GM19035 (cell line): ENCODE results near the gene SCARB1.

ENCODE experiments used
- ATAC-seq: cut with Tn5 transposase; IDR thresholded peaks from one replicate; pipeline ENCODE4 v1.9.1; 2021; ENCODE audit not compliant: unreplicated experiment

The SCARB1 gene

DNA sequence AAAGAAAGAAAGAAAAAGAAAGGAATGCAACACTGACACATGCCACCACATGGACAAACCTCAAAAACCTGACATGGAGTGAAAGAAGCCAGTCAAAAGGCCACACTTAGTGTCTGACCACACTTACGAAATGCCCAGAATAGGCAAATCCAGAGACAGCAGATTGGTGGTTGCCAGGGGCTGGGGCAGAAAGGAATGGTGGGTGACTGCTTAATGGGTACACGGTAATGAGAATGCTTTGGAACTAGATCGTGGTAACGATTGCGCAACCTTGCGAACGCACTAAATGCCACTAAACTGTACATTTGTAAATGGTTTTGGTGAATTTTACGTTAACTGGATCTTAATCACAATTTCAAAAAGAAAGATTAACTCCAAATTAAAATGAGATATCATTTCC lies 39.5 kb downstream of the SCARB1 start:
- no peak for ATAC-seq

DNA sequence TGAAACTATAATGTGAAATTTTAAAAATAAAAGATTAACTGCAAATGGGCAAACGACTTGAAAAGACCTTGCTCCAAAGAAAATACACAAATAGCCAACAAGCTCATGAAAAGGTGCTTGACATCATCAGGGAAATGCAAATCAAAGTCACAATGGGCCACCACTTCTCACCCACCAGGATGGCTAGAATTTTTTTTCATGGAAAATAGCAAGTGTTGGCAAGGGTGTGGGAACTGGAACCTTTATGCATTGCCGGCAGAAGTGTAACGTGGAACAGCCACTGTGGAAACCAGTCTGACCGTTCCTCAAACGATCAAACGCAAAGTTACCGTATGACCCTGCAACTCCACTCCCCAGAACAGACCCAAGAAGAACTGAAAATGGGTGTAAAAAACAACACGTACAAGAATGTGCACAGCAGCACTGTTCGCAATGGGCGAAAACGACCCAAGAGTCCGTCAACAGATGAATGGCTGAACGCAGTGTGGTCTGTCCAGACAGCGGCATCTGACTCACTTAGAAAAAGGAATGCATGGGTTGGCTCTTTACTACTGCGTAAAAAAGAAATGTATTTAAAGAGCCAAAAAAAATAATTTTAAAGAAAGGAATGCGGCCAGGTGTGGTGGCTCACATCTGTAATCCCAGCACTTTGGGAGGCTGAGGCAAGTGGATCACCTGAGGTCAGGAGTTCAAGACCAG lies 40.2 kb downstream of the SCARB1 start:
- ATAC-seq = no peak

- no peak for ATAC-seq
Observed at GRCh38 chr12:124822218-124822617, 41.4 kb downstream of the SCARB1 start.

DNA sequence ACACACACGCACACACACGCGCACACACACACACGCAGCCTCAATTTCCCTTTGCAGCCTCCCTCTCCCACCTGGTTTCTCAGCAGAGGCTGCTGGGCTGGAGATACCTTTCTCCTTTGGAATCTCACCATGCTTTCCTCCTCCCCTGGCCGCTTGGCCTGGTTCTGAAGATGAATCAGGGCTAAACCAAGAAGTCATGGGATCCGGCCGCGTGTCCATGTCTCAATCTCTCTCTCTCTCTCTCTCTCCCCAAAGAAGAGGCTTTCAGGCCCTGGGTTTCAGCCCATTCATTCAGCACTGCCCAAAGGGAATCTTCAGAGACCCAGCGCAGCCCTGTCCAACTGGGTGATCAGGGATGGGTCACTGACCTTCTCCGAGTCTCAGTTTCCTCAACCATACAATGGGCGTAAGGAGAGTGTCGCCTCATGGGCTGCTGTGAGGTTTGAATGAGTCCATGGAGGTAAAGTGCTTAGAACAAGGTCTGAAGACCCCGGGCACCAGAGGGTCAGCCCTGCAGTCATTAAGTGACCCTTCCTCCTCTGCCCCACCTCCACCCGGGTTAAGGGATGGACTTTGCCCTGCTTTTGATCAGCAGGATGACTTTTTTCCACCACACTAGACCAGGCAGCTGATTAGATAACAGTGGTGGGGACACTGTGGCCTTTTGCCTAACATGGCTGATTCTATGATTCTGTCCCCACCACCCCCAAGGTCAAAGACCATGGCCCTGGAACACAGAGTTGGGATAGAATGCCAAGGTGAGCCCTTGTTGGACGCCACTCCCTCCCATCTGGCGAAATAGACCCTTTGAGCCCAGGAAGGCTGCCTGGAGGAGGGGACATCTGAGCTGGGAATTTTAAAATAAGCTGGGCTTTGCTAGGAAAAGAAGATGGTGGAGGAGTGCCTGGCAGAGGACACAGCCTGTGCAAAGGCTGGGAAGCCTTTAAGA lies 42.1 kb downstream of the SCARB1 start:
- no peak for ATAC-seq

GRCh38 chr12:124820199-124820598 lies 43.5 kb downstream of the SCARB1 start:
- no peak for ATAC-seq

- no peak for ATAC-seq
Observed at GRCh38 chr12:124819525-124819924, 44.1 kb downstream of the SCARB1 start.

GRCh38 chr12:124819080-124819479 lies 44.6 kb downstream of the SCARB1 start:
- no peak for ATAC-seq

GRCh38 chr12:124817076-124818000 lies 46.3 kb downstream of the SCARB1 start:
- no peak for ATAC-seq

DNA sequence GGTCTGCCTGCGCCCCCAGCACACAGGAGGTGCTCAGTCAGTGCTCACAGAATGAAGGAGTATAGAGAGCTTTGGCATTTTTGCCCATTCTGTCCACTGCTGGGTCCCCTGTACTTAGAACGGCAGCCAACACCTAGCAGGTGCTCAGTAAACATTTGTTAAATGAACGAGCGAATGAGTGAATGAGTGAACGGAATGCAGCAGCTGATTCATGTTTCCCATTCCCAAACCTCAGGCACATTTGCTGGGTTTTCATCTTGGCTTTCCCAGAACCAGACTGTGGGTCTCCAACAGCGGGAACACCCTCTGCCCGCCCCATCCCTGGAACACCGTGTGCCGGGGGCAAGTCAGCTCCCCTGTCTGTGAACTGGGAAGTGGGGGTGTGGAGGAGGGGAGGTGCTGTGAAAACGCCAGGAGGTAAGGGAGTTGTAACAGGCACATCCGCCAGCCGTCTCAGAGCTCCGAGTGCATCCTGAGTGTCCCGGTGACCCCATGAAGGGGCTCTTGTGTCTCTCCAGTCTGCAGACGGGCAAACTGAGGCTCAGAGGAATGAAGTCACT lies 47.3 kb downstream of the SCARB1 start:
- no peak for ATAC-seq

DNA sequence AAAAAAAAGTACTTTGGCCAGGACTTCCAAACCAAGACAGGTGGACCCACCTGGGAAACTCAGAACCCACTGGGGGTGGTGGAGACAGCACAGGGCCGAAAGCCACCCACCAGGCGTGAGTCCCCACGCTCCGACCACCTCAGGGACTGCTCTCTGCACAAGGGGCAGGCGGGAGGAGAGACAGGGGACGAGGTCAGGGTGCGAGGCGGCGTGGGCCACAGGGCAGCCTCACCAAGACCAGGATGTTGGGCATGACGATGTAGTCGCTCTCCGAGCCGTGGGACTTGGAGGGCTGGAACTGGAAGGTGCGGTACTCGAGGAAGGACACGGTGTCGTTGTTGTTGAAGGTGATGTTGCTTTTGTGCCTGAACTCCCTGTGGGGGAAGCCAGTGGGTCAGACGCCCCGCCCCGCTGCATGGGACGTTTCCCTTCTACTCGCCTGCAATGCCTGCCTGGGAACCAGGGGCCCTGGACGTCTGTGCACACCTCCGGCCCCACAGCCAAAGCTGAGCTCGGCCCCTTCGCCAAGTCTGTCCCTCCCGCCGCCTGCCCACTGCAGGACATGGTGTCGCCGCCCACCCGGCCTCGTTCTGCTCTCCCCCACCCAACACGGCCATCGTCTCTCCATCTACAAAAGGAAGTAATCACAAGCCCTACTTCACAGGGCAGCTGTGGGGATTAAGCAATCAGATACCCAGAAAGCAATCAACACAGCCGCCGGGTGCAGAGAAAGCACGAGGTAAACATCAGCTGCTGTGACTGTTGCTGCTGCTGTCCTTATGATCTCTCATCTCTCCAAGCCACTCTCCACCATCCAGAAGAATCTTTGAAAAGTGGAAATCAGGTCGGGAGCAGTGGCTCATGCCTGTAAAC lies 48.7 kb downstream of the SCARB1 start:
- no peak for ATAC-seq

GRCh38 chr12:124813782-124814181 lies 49.9 kb downstream of the SCARB1 start:
- no peak for ATAC-seq

- no peak for ATAC-seq
Observed at GRCh38 chr12:124812979-124813378, 50.7 kb downstream of the SCARB1 start.

DNA sequence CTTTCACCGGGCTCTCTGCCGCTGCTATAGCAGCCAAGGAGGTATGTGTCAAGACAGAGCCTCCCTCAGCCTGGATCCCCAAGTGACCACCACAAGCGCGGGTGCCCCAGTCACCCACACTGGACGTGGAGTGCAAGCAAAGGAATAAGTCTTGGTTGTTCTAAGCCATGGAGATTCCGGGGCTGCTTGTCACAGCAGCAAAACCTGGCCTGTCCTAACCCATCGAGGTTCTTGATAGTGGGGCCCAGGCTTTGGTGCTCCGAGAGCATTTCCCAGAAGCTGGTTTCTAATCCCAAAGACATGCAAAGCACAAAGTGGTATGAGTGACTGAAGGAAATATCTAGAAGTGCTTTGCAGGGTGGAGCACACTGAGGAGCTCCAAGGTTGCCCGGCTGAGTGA lies 51.3 kb downstream of the SCARB1 start:
- no peak for ATAC-seq

DNA sequence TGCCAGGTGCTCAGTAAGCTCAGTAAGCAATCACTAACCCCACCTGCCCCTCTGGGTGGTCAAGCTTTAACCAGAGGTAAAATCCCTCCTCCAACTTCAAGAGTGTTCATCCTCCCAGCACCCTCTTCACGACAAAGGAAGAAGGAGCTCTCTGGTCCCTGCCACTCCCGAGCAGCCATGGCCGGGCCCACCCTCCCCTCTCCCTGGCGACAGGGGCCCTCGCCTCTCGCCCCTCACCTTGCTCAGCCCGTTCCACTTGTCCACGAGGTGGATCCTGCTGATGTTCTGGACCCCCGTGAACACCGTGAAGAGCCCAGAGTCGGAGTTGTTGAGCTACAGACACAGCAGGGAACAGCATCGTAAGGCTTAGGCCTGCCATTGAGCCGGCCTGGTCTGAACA lies 52.0 kb downstream of the SCARB1 start:
- no peak for ATAC-seq

GRCh38 chr12:124809878-124810277 lies 53.8 kb downstream of the SCARB1 start:
- no peak for ATAC-seq

GRCh38 chr12:124809391-124809790 lies 54.3 kb downstream of the SCARB1 start:
- no peak for ATAC-seq

DNA sequence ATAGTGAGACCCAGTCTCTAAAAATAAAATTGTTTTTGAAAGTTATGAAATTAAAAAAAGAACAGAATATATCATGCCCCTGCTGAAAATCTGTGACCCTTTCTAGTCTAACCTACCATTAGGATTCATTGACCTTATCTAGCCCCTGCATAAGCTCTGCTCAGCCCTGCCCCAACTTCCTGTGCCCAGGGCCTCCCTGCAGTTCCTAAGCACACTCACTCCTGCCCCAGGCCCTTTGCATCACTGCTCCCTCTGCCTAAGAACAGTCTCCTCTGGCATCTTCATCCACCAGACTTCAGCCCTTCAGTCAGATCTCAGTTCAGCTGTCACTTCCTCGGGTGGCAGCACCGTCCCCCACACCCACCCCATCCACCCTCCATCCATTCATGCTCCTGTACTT lies 55.4 kb downstream of the SCARB1 start:
- ATAC-seq = no peak

DNA sequence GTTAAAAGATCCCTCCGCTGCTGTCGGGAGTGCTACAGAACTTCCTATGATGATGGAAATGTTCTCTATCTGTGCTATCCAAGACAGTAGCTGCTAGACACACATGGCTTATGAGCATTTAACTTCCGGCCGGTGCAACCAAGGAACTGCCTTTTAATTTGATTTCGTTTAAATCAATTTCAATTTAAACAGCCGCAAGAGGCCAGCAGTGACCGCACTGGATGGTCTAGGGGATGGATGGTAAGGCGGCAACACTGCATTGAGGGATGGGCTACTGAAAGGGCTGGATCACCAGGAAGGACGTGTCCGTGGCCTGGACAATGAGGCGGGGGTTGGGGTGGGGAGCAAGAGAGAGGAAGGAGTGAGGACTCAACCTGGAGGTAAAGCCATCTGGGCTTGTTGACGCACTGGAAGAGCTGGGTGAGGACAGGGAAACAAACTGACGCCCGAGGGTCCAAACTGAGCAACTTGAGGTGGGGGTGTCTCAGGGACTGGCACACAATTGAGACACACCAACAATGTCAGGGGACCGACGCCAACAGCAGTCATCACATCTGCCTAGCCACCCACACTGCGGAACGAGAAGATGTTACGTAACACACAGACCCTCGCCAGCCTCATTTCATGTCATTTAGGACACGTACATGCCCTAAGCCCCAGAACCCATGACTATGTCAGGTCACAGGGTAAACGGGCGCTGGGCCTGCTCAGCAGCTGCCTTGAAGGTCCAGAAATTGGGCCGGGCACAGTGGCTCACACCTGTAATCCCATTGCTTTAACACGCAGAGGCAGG lies 57.6 kb downstream of the SCARB1 start:
- ATAC-seq = no peak

- ATAC-seq = no peak
Observed at GRCh38 chr12:124805050-124805449, 58.6 kb downstream of the SCARB1 start.
